GM18526 (cell line): ENCODE measurements around the gene PPP1R26.
A peak's percentile ranks its signal among the peaks of the same experiment; 100 is the strongest.

Experiments
- POLR2A ChIP-seq: IDR thresholded peaks from 3 replicates; pipeline ENCODE4 v1.6.1; 2011; ENCODE audit not compliant: insufficient read length; ENCODE audit errors: extremely low read depth

PPP1R26 gene

DNA sequence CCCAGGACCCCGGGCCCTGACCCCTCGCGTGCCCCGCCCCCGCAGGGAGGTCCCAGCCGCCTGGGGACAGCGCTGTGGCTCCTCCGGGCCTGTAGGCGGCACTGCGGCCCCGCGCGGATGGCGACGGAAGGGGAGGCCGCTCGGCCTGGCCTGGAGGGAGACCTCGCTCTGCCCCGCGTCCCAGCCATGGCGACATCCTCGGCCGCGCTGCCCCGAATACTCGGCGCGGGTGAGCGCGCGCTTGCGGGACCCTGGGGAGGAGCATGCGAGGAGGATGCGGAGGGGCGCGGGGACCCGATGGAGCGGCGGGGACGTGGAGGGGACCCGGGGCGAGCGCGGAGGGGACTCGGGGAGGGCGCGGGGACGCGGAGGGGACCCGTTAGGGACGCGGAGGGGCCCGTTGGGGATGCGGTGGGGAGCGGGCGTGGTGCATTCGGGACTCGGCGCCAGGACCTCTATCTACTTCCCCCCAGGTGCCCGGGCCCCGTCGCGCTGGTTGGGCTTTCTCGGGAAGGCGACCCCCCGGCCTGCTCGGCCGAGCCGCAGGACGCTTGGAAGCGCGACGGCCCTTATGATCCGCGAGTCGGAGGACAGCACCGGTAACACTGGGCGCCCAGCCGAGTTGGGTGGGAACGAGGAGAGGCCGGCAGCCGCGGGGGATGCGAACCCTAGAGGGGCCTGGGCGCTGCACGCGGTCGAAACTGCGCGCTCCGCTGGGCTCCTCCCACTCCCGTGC, 21.1 kb downstream of the PPP1R26 start, which contains the start of gene MRPS2:
Gene MRPS2 (plus strand): TSS at position 158 of the 736 bp plus-strand sequence. CDS start 29 bp downstream, at position 187.
- TF ChIP-seq POLR2A: peak; percentile 82

- TF ChIP-seq POLR2A: no peak
Measured at GRCh38 chr9:135501261-135502167, 21.9 kb downstream of the PPP1R26 start.

DNA sequence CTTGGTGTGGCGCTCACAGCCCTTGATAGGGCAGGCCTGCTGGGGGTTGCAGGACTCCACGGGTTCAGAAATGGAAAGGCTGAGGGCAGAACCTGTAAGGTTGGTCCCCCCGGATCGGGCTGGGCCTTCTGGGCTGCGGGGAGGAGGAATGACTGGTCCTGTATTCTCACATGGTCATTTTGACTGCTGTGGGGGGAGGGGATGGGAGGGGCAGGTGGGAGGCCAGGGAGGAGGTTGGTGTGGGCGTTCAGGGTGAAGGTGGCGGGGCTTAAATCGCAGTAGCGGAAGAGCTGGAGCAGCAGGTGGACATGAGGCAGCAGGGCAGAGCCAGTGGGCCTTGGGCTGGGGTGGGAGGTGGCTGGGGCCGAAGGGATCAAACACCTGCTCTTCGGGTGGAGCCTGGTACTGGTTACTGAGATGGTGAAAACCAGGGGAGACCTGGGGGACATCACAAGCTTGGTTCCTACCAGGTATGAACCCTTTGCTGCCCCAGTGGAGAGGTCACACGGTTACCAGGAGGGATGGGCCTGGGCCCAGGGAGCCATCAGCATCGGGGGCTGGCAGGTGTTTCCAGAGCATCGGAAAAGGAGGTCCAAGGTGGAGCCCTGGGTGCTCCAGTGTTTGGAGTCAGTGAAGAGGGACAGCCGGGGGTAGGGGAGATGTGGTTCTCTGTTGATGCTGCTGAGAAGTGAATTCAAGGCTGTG, 22.7 kb downstream of the PPP1R26 start:
- TF ChIP-seq POLR2A: no peak

GRCh38 chr9:135502873-135503321, 23.3 kb downstream of the PPP1R26 start:
- no peak for TF ChIP-seq POLR2A

- TF ChIP-seq POLR2A: no peak
Measured at GRCh38 chr9:135503371-135504261, 24.0 kb downstream of the PPP1R26 start.

DNA sequence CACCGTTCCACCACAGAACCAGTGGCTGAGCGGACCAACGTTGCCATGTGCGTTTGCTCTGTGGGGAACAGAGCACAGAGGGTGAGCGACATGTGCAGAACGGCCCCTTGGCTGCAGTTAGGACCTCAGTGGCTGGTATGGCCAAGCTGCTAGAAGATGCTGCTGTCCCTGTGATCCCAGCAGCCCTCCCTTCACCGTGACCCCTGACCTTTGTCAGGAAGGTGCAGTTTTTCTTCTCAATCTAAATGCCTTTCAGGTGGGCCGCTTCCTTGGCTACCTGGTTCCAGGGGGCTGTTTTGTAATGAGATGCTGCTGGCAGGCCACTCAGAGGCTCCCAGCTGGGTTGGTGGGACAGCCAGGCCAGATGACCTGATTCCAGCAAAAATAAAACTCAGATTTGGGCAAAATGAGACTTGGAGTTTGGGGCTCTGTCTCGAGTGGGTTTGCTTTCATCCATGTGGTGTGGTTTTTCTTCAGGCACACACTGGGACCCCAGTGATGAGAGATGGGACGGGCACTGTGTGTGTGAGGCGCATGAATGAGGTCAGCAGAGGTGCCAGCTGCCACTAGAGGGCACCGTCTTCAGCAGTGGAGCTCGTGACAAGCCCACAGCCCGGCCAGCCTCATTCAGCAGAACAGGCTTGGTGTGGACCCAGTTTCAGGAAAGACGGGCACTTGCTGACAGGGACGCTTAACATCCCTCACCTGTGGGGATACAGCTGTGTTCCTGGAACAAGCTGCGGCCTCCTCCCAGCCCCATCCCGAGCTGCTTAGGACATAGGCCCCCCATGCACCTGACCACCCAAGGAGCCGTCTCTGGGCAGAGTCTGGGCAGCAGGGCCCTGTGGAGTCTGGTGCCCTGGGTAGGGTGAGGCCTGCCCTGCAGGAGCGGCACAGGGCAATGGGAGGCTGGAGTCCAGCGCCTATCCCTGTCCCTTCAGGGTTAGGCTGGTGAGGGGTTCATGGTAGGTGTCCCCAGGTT, 25.0 kb downstream of the PPP1R26 start:
- no peak for TF ChIP-seq POLR2A

DNA sequence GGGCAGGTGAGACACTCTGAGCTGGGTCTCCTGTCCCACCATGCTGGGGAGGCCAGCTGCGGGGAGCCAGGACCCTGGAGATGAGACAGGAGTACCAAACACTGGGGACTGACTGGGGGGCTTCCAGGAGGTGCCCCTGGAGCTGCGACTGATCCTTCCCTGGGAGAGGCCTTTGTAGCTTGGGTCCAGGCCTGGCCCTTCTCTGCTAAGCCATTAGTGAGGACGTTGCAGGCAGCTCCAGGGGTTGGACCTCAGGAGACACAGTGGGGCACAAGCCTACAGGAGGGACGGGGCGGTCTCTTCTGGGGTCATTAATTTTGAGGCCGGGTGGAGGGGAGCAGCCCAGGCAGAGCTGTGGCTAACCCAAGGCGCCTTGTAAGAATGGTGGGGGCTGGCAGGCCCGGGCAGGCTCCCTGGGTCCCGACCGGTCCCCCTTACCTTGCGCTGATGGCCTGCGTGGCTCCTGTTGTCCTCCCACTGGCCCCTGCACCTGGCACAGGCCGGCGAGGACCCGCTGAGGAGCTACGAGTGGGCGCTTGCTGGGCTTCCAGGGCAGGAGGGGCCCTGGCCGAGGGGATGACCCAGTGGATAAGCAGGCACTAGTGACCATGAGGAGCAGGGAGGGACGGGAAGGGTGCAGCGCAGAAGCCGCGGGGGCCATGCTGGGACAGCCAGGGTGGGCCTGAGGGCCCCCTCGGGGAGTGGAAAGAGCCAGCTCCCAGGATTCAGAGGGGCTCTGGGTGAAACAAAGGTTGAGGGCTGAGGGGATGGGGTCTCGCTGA, 26.0 kb downstream of the PPP1R26 start:
- TF ChIP-seq POLR2A: no peak

- TF ChIP-seq POLR2A: no peak
Measured at GRCh38 chr9:135506327-135507103, 26.9 kb downstream of the PPP1R26 start.

GRCh38 chr9:135507104-135508035, 27.8 kb downstream of the PPP1R26 start:
- no peak for TF ChIP-seq POLR2A

- TF ChIP-seq POLR2A: no peak
Measured at GRCh38 chr9:135508211-135508820, 28.7 kb downstream of the PPP1R26 start.
